Measurements from ENCODE around the gene GPN3.
A peak's percentile ranks its signal among the peaks of the same experiment; 100 is the strongest.
"Not testable (repeated sequence)": the region's sequence is repeated elsewhere in the genome, so short reads cannot be mapped to it uniquely, and the experiment has no call there.

GPN3 gene

GRCh38 chr12:110444455-110444854 is 23.6 kb downstream of the GPN3 start:
- DNase-seq (ENCODE audit: low read depth): no peak

DNA sequence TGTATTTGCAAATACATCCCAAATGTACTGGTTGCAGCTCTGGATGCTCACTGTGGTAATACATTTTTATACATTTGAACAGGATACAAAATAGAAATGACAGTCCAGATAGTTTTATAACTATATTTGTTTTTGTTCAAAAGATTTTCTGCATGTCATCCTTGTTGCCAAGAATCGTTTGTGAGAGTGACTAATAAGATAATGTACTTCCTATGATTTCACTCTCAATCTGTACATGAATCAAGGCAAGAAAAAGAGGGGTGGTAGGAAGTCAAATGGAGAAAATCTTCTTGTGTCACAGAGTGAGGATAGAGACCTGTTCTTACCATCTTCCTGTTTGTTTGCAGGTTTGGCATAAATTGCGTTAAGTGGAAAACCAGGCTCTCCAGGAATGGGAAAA is 31.8 kb downstream of the GPN3 start:
- DNase-seq (ENCODE audit: low read depth): no peak

DNA sequence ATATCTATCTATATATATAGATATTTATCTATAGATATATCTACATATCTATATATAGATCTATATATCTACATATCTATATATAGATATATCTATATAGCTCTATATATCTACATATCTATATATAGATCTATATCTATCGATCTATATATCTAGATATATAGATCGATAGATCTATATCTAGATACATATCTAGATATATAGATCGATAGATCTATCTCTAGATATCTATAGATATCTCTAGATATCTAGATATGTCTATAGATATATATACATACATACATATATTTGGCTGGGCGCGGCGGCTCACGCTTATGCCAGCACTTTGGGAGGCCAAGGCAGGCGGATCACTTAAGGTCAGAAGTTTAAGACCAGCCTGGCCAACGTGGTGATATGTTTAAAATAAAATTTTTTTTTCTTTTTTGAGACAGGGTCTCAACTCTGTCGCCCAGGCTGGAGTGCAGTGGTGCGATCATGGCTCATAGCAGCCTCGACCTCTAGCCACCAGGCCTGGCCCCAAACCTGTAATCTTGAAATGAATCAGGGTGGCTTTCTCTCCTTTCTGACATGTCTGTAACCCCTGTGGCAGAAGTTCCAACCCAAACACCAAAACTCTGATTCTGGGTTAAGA is 36.0 kb downstream of the GPN3 start:
- no peak for DNase-seq (ENCODE audit: low read depth)

DNA sequence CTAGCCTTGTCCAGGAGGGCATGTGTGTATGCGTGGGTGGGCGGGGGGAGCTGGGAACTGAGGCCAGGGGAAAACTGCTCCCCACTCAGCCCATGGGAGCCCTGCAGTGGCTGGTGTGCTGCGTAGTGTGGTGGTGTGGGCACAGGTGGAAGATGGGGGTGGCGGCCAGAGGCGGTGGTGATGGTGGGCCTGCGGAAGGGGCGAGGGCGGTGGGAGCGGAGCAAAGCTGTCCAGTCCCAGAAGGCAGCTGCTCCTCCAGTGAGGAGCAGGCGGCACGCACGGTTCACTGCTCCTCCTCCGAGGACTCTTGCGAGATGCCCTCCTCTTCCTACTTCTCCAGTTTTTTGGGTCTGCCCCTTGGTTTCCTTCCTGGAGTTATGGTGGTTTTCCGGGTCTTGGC is 38.4 kb downstream of the GPN3 start:
- not testable (repeated sequence) for DNase-seq (ENCODE audit: low read depth)

DNA sequence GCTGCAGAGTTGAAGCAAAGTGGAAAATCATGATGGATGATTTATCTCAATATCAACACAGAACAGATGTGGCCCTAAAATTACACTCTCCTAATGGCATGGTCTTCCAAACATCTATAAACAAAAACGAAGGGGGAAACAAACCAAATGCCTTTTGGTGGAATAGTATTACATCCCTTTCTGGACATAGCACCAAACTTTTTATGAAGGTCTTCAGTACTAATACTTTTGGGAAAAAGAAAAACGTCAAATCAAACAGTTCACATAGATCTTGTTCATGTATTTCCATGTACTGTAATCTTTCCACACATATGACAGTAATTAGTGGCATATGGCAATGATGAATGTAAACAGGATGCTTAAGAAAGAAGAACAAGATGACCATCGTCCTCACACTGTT is 41.7 kb downstream of the GPN3 start:
- DNase-seq (ENCODE audit: low read depth): no peak

DNA sequence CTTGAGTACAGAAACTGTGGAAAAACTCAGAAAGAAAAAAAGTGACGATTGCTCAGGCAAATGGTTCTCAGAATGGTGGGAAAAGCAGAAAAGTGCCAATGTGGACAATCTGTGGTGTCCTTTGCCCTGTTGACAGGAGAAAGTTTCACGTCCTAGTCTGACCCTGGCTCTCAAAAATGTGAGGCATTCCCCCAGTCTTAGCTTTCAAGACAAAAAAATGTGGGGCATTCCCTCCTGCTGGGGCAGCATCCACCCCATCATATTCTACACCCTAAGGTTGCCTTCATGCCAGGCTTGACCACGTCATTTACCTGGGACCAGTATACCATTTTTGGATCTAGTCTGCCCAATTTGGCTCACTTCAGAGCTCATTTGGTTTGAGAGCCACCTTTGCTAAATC is 43.8 kb downstream of the GPN3 start:
- DNase-seq (ENCODE audit: low read depth): no peak

DNA sequence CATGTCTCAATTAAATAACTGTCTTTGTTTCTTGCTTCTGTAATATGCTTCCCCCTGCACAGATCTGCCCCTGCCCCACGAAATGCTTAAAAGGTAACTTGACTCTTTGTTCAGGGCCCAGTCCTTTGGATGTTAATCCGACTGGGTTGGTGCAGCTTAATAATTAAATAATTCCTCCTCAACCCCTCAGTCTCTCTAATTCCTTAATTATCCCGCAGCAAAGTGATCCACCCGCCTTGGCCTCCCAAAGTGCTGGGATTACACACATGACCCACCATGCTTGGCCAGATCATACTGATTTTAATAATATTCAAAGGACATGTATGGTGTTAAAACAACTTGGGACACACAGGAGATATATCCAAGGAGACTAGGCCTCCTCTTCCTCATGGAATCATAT is 46.4 kb downstream of the GPN3 start:
- no peak for DNase-seq (ENCODE audit: low read depth)

DNA sequence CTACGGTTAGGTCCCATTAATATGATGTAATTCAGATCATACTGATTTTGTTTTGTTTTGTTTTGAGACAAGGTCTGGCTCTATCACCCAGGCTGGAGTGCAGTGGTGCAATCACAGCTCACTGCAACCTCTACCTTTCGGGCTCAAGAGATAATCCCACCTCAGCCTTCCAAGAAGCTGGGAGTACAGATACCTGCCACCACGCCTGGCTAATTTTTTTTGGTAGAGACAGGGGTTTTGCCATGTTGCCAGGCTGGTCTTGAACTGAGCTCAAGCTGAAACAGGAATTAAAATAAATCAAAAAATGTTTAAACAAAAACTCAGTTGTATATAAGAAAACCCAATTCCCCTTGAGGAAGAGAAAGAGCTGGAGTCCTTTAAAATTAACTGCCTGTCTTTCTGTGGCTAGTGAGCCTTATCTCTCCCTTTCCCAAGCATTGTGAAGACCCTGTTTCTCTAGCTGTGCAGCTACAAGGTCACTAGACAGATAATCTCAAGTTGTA is 46.8 kb downstream of the GPN3 start:
- DNase-seq (ENCODE audit: low read depth): no peak

GRCh38 chr12:110420644-110421043 is 47.4 kb downstream of the GPN3 start:
- not testable (repeated sequence) for DNase-seq (ENCODE audit: low read depth)

DNA sequence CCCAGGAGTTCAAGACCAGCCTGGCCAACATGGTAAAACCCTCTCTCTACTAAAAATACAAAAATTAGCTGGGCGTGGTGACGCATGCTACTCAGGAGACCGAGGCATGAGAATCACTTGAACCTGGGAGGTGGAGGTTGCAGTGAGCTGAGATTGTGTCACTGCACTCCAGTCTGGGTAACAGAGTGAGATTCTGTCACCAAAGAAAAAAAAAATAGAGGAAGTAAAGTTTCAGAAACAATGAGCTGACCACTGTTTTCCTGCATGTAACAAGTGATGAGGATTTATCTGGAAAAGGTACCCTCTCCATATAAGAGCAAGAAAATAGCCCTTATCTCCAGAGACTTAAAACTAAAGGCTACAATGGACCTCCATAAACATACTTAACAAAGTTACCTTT is 50.9 kb downstream of the GPN3 start:
- DNase-seq (ENCODE audit: low read depth): not testable (repeated sequence)

DNA sequence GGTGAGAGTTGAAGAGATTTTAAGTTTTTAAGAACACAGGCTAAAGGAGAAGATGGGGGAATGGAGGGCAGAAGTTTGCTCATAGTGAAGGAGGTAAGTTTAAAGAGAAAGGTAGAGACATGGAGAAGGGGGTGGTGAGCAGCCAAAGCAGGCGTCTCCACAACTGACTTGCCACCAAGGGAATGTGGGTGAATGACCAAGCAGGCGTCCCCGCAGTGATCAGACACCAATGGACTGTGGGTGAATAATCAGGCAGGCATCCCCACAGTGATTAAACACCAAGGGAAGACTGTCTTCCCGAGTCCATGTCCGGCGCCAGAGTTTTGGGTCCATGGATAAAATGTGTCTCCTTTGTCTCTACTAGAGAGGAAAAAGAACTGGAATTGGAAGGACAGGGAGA is 58.0 kb downstream of the GPN3 start:
- DNase-seq (ENCODE audit: low read depth): not testable (repeated sequence)

DNA sequence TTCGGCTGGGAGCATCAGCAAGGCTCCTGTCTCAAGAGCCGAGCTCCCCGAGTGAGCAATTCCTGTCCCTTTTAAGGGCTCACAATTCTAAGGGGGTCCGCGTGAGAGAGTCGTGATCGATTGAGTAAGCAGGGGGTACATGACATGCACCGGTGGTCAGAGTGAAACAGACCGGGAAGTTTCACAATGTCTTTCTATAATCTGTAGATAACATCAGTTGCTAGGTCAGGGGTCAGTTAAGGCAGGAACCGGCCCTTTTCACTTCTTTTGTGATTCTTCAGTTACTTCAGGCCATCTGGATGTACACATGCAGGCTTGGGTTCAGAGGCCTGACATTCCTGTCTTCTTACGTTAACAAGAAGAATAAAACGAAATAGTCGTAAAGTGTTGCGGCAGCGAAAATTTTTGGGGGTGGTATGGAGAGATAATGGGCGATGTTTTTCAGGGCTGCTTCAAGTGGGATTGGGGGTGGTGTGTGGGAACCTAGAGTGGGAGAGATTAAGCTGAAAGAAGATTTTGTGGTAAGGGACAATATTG is 62.9 kb downstream of the GPN3 start:
- not testable (repeated sequence) for DNase-seq (ENCODE audit: low read depth)

DNA sequence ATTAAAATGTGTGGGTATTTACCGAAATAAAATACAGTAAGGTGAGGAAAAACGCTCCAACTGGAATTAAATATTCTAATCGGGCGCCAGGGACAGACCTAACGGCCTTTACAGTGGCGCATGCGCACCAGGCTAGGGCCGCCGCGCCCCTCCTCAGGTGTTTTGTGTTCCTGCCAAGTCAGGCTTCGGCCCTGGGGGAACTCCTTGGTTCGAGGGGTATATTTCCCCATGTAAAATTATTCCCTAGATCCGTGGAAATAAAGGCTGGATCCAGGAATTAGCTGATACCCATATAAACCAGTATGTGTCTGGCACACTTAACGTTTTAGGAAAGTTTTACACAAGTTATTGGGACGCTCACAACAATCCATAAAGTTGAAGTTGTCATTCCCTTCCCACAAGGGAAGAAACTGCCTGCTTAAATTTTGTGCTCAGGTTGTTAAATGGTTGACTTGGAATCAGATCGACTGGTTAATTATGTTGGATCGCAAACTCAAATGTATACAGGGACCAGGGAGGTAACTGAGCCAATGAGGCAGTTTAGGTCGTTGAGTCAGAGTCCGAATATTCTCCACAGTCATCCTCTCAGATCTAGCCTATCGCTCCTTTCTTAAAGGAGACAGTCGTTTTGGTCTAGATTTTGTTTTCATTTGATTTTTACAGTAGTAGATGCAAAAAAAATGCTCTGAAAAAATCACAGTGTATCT is 63.9 kb downstream of the GPN3 start:
- DNase-seq (ENCODE audit: low read depth): peak; percentile 17

DNA sequence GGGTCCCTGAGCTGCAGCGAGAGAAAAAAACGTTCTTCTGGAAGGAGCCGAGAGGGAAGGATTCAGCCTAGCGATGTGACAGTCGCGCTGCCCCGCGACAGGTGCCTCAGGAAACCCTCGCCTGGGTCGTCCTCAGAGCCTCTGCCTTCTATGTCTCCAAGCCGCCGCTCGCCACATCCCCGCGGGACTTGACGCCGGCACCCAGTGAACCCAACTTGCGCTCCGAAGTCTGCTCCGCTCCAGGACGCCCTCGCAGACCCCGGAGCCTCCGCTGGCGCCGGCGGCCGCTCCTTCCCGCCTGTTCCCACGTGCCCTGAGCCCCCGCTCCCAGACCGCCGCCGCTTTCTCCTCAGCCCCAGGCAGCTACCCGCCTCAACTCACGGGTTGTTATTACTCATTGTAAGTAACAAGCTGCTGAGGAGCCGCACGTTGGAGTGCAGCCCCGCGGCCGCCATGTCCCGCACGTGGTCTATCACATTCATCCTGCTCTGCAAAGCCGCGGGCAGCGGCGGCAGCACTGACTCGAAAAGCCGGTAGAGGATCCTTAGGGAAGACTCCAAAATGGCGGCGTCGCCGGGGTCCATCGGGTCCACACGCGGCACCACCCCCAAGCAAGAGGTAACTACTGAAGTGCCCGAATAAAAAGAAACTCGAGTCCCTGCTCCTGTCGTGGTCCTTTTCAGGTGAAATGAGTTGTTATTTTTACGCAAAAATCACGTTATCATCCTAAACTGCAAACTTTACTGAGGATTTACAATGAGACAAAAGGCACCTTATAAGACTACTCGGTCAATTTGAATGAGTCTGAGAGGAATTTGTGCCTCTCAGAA is 64.7 kb downstream of the GPN3 start, which contains the start of gene ANAPC7:
Gene ANAPC7, minus strand, starts transcription at position 563 of the 830 bp plus-strand sequence. Its CDS starts 81 bp downstream, at position 482.
- peak; percentile 77 for DNase-seq (ENCODE audit: low read depth)
